ENCODE data around the gene CASP8AP2. TPM values are rescaled to one million over a fixed set of nuclear protein-coding genes. Genes with fewer than 3 reads are reported as not detected.
A peak's percentile ranks its signal among the peaks of the same experiment; 100 is the strongest.

CASP8AP2 gene
- total and polyA plus RNA-seq, 2 experiments from 2014 or later = 31.3 to 75.5 TPM

DNA sequence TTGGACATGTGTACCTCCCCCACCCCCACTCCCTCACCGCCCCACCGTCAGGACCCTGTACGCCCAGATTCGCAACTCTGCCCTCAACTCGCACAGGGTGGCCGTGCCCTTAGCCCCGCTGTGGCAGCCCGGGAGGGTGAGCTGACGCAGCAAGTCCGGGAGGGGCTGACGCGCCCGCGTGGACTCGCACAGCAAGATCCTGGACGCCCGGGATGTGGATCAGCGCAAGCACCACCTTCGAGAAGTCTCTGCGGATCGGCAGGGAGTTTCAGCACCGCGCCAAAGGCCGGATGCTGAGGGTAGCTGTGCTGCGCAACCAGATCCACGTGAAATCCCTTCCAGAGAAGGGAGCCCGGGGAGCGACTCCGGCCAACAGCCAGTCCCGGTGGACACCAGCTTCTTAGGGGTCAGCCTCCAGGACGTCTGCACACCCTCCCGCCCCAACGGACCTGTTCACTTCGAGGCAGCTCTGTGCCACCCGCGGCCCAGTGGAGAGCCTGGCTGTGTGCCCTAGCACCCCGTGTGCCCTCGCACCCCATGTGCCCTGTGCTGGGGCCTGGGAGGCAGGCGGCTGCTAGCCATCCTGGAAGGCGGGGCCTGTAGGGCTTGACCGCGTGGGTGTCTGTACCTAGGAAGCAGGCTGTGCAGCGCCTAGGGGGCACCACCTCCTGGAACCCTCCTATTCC, 57.9 kb downstream of the CASP8AP2 start:
- Histone ChIP-seq H3K4me3 (no peak overlapping the region), H3F3A (replicated peaks; ENCODE audit: low read depth) (0 out of 2 replicates have a peak, but pooled peaks cover 6% of the 10 kb centered on the region), H3K27me3 (ENCODE audit: insufficient read depth) (peaks cover 12% of the 10 kb centered on the region; the same call in 1 of the 2 replicates), H3K4me1 (ENCODE audit: insufficient read depth) (peaks cover 18% of the 10 kb centered on the region), H3K9me2 (ENCODE audit: insufficient read depth) (no peaks in the 10 kb centered on the region), H3K4me2 (no peak overlapping the region), H3K27ac (ENCODE audit: low read depth) (no peak overlapping the region), H4K20me1 (replicated peaks; ENCODE audit: insufficient read depth) (no peaks in the 10 kb centered on the region), H2AFZ (peak overlapping the region; percentile 88), H3K36me3 (ENCODE audit: insufficient read depth) (no peaks in the 10 kb centered on the region), H3K79me2 (replicated peaks; ENCODE audit: insufficient read depth) (no peaks in the 10 kb centered on the region)
- H3K4me1 Mint-ChIP-seq = peaks cover 13% of the 10 kb centered on the region
- DNase-seq (ENCODE audit: low spot score) = peak; percentile 47
- H3K4me3 Mint-ChIP-seq = no peak overlapping the region
- H3K9me3 Mint-ChIP-seq = no peaks in the 10 kb centered on the region; the same call in 2 of the 3 replicates
- no peak overlapping the region for H3K27ac Mint-ChIP-seq
- no peaks in the 10 kb centered on the region; the same call in 2 of the 3 replicates for H3K36me3 Mint-ChIP-seq (ENCODE audit: low read depth)
- peak; percentile 87 for ATAC-seq
- peaks cover 14% of the 10 kb centered on the region for H3K27me3 Mint-ChIP-seq (ENCODE audit: insufficient read depth, low read depth, poor library complexity)
- TF ChIP-seq ETS1 (IDR thresholded peaks at IDR 0.05) = no peak
- peak; percentile 26 to 50 for TF ChIP-seq CTCF (conservative IDR thresholded peaks at IDR 0.05; ENCODE audit: low read depth in 2 of 2)
- TF ChIP-seq EZH2 (IDR thresholded peaks at IDR 0.05; ENCODE audit: low read depth, unreplicated experiment) = no peak
- TF ChIP-seq POLR2AphosphoS5 (IDR thresholded peaks at IDR 0.05; ENCODE audit: low read depth) = no peak
- no peak for TF ChIP-seq NANOG (IDR thresholded peaks at IDR 0.05; ENCODE audit: borderline replicate concordance)

- DNase-seq (ENCODE audit: low spot score) (no peak), ATAC-seq (no peak)
- 0 out of 2 replicates have a peak, but pooled peaks cover 6% of the 10 kb centered on the region for H3F3A ChIP-seq (replicated peaks; ENCODE audit: low read depth)
- Mint-ChIP-seq H3K4me1 (peaks cover 13% of the 10 kb centered on the region), H3K27ac (no peak overlapping the region), H3K27me3 (ENCODE audit: insufficient read depth, low read depth, poor library complexity) (peaks cover 14% of the 10 kb centered on the region), H3K9me3 (no peaks in the 10 kb centered on the region; the same call in 2 of the 3 replicates), H3K36me3 (ENCODE audit: low read depth) (no peaks in the 10 kb centered on the region; the same call in 2 of the 3 replicates), H3K4me3 (no peak overlapping the region)
- H3K27me3 ChIP-seq (ENCODE audit: insufficient read depth) = peaks cover 12% of the 10 kb centered on the region; the same call in 1 of the 2 replicates
- peaks cover 18% of the 10 kb centered on the region for H3K4me1 ChIP-seq (ENCODE audit: insufficient read depth)
- H3K79me2 ChIP-seq (replicated peaks; ENCODE audit: insufficient read depth) = no peaks in the 10 kb centered on the region
- H3K9me2 ChIP-seq (ENCODE audit: insufficient read depth) = no peaks in the 10 kb centered on the region
- H3K27ac ChIP-seq (ENCODE audit: low read depth) = no peak overlapping the region
- H3K36me3 ChIP-seq (ENCODE audit: insufficient read depth) = no peaks in the 10 kb centered on the region
- peak overlapping the region; percentile 88 for H2AFZ ChIP-seq
- H3K4me2 ChIP-seq = no peak overlapping the region
- H4K20me1 ChIP-seq (replicated peaks; ENCODE audit: insufficient read depth) = no peaks in the 10 kb centered on the region
- H3K4me3 ChIP-seq = no peak overlapping the region
- TF ChIP-seq ZNF114 (CRISPR knock-in tag; IDR thresholded peaks at IDR 0.05) (no peak), CREB1 (CRISPR knock-in tag; IDR thresholded peaks at IDR 0.05; ENCODE audit: low read depth) (no peak), ZNF462 (CRISPR knock-in tag; IDR thresholded peaks at IDR 0.05) (no peak)
Observed at GRCh38 chr6:89888138-89888514, 58.4 kb downstream of the CASP8AP2 start.
